ENCODE results near the gene P2RX4. TPM values are rescaled to one million over a fixed set of nuclear protein-coding genes. Genes with fewer than 3 reads are reported as not detected.
A peak's percentile ranks its signal among the peaks of the same experiment; 100 is the strongest.

The P2RX4 gene
- total RNA-seq, 1 experiment from 2014 or later, result 40.4 TPM

DNA sequence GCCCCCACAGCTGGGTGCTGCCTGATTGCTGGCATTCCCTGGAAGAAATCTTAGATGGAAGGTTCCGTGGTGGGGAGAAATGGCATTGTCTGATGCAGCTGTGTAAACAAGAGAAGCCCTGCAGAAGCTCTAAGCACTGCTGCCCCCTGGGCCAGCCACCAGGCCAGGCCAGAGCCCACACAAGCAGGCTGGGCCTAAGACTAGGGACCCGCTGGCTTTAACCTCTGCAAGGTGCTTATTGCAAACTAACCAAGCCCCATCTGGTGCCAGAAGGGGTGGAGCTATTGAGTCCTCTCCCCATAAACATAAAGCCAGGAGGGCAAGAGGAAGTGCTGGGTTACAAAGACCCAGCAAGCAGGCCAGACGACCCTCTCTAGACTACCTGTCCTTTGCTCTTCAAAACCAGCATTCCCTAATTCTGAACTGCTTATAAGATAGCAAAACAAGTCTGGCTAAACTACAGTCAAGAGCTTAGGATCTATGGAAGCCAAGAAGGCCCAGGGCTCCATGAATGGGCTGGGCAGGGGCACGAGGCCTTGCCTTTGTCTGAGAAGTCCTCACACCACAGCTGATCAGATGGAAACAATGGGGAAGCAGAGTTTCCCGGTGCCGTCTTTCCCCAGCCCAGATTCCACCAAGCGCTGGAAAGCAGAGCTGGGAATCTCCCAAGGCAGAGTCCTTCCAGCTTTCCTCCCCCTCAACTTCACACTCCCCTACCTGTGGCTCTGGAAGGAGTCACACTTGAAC lies 28.8 kb downstream of the P2RX4 start:
- no peak overlapping the region for H3K4me3 Mint-ChIP-seq (ENCODE audit: unreplicated experiment)
- Histone ChIP-seq H3K4me3 (ENCODE audit: low read depth, low read length) (no peak overlapping the region), H3K36me3 (ENCODE audit: control insufficient read depth, insufficient read depth, low read length) (no peaks in the 10 kb centered on the region; the same call in 1 of the 2 replicates), H3K4me1 (no peaks in the 10 kb centered on the region), H3K27me3 (replicated peaks; ENCODE audit: control insufficient read depth, insufficient read depth, low read length) (no peaks in the 10 kb centered on the region), H3K9me3 (no peaks in the 10 kb centered on the region)
- BruUV-seq (replicated peaks), result no TSS peak
- no peaks in the 10 kb centered on the region for H3K4me1 Mint-ChIP-seq (ENCODE audit: low read depth, unreplicated experiment)
- no peaks in the 10 kb centered on the region for H3K27me3 Mint-ChIP-seq (ENCODE audit: insufficient read depth, unreplicated experiment)
- peaks cover 45% of the 10 kb centered on the region for H3K36me3 Mint-ChIP-seq (ENCODE audit: insufficient read depth, unreplicated experiment)
- no peaks in the 10 kb centered on the region for H3K9me3 Mint-ChIP-seq (ENCODE audit: unreplicated experiment)
- intact Hi-C loops (cut with micrococcal nuclease; ENCODE audit: unreplicated experiment), result no loop called here
- TF ChIP-seq, protein P1, sequence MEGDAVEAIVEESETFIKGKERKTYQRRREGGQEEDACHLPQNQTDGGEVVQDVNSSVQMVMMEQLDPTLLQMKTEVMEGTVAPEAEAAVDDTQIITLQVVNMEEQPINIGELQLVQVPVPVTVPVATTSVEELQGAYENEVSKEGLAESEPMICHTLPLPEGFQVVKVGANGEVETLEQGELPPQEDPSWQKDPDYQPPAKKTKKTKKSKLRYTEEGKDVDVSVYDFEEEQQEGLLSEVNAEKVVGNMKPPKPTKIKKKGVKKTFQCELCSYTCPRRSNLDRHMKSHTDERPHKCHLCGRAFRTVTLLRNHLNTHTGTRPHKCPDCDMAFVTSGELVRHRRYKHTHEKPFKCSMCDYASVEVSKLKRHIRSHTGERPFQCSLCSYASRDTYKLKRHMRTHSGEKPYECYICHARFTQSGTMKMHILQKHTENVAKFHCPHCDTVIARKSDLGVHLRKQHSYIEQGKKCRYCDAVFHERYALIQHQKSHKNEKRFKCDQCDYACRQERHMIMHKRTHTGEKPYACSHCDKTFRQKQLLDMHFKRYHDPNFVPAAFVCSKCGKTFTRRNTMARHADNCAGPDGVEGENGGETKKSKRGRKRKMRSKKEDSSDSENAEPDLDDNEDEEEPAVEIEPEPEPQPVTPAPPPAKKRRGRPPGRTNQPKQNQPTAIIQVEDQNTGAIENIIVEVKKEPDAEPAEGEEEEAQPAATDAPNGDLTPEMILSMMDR (IDR thresholded peaks at IDR 0.05; ENCODE audit: insufficient read depth in 1 of 2, low read depth in 1 of 2, low read length in 1 of 2, severe bottlenecking in 1 of 2, unreplicated experiment in 1 of 2), result no peak
- no peak for DNase-seq
- ChIA-PET CTCF (interaction anchor here (0.6 to 1.4 kb wide), 2 partner anchors 12 to 67 kb away, joined by 3 read pairs; no protein-coding TSS in a partner anchor), POLR2A (no interaction called here)
- H3K27ac Mint-ChIP-seq (ENCODE audit: unreplicated experiment), result peak overlapping the region; percentile 11

DNA sequence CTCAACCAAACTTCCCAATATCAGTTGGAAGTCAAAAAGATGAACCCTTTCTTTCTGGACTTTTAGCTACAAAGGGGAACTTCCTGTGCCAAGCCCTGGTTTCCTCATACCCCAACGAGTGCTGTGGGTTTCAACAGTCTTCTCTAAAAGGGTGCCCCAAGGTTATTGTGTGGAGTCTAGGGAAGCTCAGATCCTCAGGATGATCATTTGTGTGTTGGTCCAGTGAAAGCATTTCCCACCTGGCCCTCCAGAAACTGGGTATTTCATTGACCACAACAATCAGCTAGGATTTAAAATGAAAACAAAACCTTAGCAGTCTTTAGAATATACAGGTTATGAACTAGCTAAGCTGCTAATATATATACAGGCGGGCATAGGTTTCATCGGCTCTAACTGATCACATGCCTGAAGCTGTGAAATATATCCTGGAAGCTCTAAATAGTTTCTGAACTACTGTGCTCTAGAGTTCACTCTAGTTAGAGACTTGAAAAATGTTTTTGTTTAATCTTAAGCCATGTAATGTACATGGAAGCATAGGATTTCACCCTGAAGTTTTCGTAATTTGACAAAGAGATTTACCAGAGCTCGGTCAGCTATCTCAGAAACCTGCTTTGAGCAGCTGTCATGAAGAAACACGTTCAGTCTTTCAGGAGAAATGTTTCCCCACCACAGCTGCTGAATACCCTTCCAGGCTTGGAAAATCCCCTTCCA lies 29.6 kb downstream of the P2RX4 start:
- Histone ChIP-seq H3K4me3 (ENCODE audit: low read depth, low read length) (no peak overlapping the region), H3K36me3 (ENCODE audit: control insufficient read depth, insufficient read depth, low read length) (no peaks in the 10 kb centered on the region; the same call in 1 of the 2 replicates), H3K27me3 (replicated peaks; ENCODE audit: control insufficient read depth, insufficient read depth, low read length) (no peaks in the 10 kb centered on the region), H3K9me3 (no peaks in the 10 kb centered on the region), H3K4me1 (no peaks in the 10 kb centered on the region)
- Mint-ChIP-seq H3K36me3 (ENCODE audit: insufficient read depth, unreplicated experiment) (peaks cover 42% of the 10 kb centered on the region), H3K9me3 (ENCODE audit: unreplicated experiment) (no peaks in the 10 kb centered on the region), H3K27me3 (ENCODE audit: insufficient read depth, unreplicated experiment) (no peaks in the 10 kb centered on the region), H3K4me1 (ENCODE audit: low read depth, unreplicated experiment) (no peaks in the 10 kb centered on the region), H3K27ac (ENCODE audit: unreplicated experiment) (peak overlapping the region; percentile 11), H3K4me3 (ENCODE audit: unreplicated experiment) (no peak overlapping the region)
- ChIA-PET CTCF (interaction anchor here (0.6 kb wide), 1 partner anchor 68 kb away, joined by 3 read pairs; no protein-coding TSS in a partner anchor), POLR2A (no interaction called here)
- intact Hi-C loops (cut with micrococcal nuclease; ENCODE audit: unreplicated experiment), result no loop called here
- TSS peak; percentile 21 for BruUV-seq (replicated peaks)
- TF ChIP-seq, protein P1 (IDR thresholded peaks at IDR 0.05; ENCODE audit: insufficient read depth in 1 of 2, low read depth in 1 of 2, low read length in 1 of 2, severe bottlenecking in 1 of 2, unreplicated experiment in 1 of 2), result no peak
- no peak for DNase-seq

DNA sequence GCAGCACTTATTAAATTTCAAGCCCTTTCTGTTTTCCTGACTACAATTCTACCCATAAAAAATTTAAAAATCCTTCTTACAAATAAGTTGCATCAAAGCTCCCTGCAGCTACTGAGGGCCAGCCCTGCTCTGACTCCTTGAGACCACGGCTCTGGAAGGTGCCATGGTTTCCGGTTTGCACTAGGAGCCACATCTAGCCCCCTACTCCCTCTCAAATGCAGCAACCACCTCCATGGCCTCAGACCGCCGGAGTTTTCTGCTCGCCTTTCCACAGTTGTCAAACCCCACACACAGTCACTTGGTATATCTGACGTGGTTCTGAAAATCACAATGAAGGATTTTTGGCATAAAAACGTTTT lies 30.1 kb downstream of the P2RX4 start:
- no peaks in the 10 kb centered on the region for H3K27me3 ChIP-seq (replicated peaks; ENCODE audit: control insufficient read depth, insufficient read depth, low read length)
- no peaks in the 10 kb centered on the region for H3K4me1 ChIP-seq
- no TSS peak for BruUV-seq (replicated peaks)
- intact Hi-C loops (cut with micrococcal nuclease; ENCODE audit: unreplicated experiment), result no loop called here
- H3K4me3 ChIP-seq (ENCODE audit: low read depth, low read length), result no peak overlapping the region
- Mint-ChIP-seq H3K27me3 (ENCODE audit: insufficient read depth, unreplicated experiment) (no peaks in the 10 kb centered on the region), H3K4me3 (ENCODE audit: unreplicated experiment) (no peak overlapping the region), H3K27ac (ENCODE audit: unreplicated experiment) (no peak overlapping the region), H3K4me1 (ENCODE audit: low read depth, unreplicated experiment) (no peaks in the 10 kb centered on the region), H3K36me3 (ENCODE audit: insufficient read depth, unreplicated experiment) (peaks cover 36% of the 10 kb centered on the region), H3K9me3 (ENCODE audit: unreplicated experiment) (no peaks in the 10 kb centered on the region)
- TF ChIP-seq, protein P1 (IDR thresholded peaks at IDR 0.05; ENCODE audit: insufficient read depth in 1 of 2, low read depth in 1 of 2, low read length in 1 of 2, severe bottlenecking in 1 of 2, unreplicated experiment in 1 of 2), result no peak
- POLR2A ChIA-PET, result no interaction called here
- no peak for DNase-seq
- no peaks in the 10 kb centered on the region; the same call in 1 of the 2 replicates for H3K36me3 ChIP-seq (ENCODE audit: control insufficient read depth, insufficient read depth, low read length)
- CTCF ChIA-PET, result no interaction called here
- no peaks in the 10 kb centered on the region for H3K9me3 ChIP-seq
